Activated T-cell treated with anti-CD3 and anti-CD28 coated beads, Interleukin-2, amount 50 U/mL, for 24 hours (primary cell): ENCODE data around the gene GIMAP8.
A peak's percentile ranks its signal among the peaks of the same experiment; 100 is the strongest.

Experiments
- DNase-seq: peaks from one replicate; pipeline ENCODE4 v3.0.0-alpha.2; 2020
- H3K27ac Mint-ChIP-seq: 2 replicates; pipeline ENCODE4 v1.8.0; 2020; ENCODE audit warnings: mild to moderate bottlenecking, mixed read lengths
- H3K27me3 Mint-ChIP-seq: 2 replicates; pipeline ENCODE4 v1.8.0; 2020; ENCODE audit warnings: mixed read lengths
- H3K36me3 Mint-ChIP-seq: 2 replicates; pipeline ENCODE4 v1.8.0; 2020; ENCODE audit warnings: low read depth, mixed read lengths
- H3K4me1 Mint-ChIP-seq: 2 replicates; pipeline ENCODE4 v1.8.0; 2020; ENCODE audit warnings: low read depth, mixed read lengths
- H3K4me3 Mint-ChIP-seq: 2 replicates; pipeline ENCODE4 v1.8.0; 2020; ENCODE audit warnings: mild to moderate bottlenecking, moderate library complexity, mixed read lengths
- H3K9me3 Mint-ChIP-seq: 2 replicates; pipeline ENCODE4 v1.8.0; 2020; ENCODE audit warnings: mixed read lengths

The GIMAP8 gene

GRCh38 chr7:150458756-150459155 is 8.3 kb downstream of the GIMAP8 start:
- no peak overlapping the region for H3K4me3 Mint-ChIP-seq
- no peak for DNase-seq
- peaks cover 52% of the 10 kb centered on the region for H3K4me1 Mint-ChIP-seq
- peaks cover 45% of the 10 kb centered on the region for H3K9me3 Mint-ChIP-seq
- peaks cover 96% of the 10 kb centered on the region for H3K36me3 Mint-ChIP-seq
- no peaks in the 10 kb centered on the region for H3K27me3 Mint-ChIP-seq
- H3K27ac Mint-ChIP-seq: no peak overlapping the region

DNA sequence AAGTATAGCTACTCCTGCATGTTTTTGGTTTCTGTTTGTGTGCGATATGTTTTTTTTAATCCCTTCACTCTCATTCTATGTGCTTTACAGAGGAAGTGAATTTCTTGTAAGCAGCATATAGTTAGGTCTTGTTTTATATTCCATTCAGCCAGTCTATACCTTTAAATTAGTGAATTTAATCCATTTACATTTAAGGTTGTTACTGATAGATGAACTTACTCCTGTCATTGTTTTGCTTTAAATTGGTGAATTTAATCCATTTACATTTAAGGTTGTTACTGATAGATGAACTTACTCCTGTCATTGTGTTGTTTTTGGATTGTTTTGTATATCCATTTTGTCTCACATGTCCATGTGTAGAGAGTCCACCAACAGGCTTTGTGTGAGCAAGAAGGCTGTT is 11.1 kb downstream of the GIMAP8 start:
- no peak for DNase-seq
- Mint-ChIP-seq H3K4me1 (peaks cover 56% of the 10 kb centered on the region), H3K9me3 (peaks cover 37% of the 10 kb centered on the region), H3K27ac (no peak overlapping the region), H3K4me3 (no peak overlapping the region), H3K36me3 (peaks cover 84% of the 10 kb centered on the region), H3K27me3 (no peaks in the 10 kb centered on the region)

- peaks cover 36% of the 10 kb centered on the region for H3K9me3 Mint-ChIP-seq
- H3K4me3 Mint-ChIP-seq: no peak overlapping the region
- no peaks in the 10 kb centered on the region for H3K27me3 Mint-ChIP-seq
- peaks cover 57% of the 10 kb centered on the region for H3K4me1 Mint-ChIP-seq
- no peak for DNase-seq
- H3K27ac Mint-ChIP-seq: no peak overlapping the region
- H3K36me3 Mint-ChIP-seq: peaks cover 82% of the 10 kb centered on the region
These were observed 12.0 kb downstream of the GIMAP8 start for GRCh38 chr7:150462413-150462812.

GRCh38 chr7:150463461-150463860 is 13.0 kb downstream of the GIMAP8 start:
- DNase-seq: no peak
- H3K9me3 Mint-ChIP-seq: peaks cover 31% of the 10 kb centered on the region
- no peaks in the 10 kb centered on the region for H3K27me3 Mint-ChIP-seq
- peaks cover 82% of the 10 kb centered on the region for H3K36me3 Mint-ChIP-seq
- peak overlapping the region; percentile 50 for H3K27ac Mint-ChIP-seq
- H3K4me1 Mint-ChIP-seq: peaks cover 61% of the 10 kb centered on the region
- no peak overlapping the region for H3K4me3 Mint-ChIP-seq

GRCh38 chr7:150464962-150465361 is 14.5 kb downstream of the GIMAP8 start:
- Mint-ChIP-seq H3K9me3 (peaks cover 30% of the 10 kb centered on the region), H3K4me3 (no peak overlapping the region), H3K27ac (peak overlapping the region; percentile 65), H3K27me3 (no peaks in the 10 kb centered on the region), H3K4me1 (peaks cover 71% of the 10 kb centered on the region), H3K36me3 (peaks cover 80% of the 10 kb centered on the region)
- DNase-seq: no peak

GRCh38 chr7:150465414-150465813 is 15.0 kb downstream of the GIMAP8 start:
- Mint-ChIP-seq H3K36me3 (peaks cover 78% of the 10 kb centered on the region), H3K9me3 (peaks cover 26% of the 10 kb centered on the region), H3K4me3 (no peak overlapping the region), H3K27me3 (no peaks in the 10 kb centered on the region), H3K27ac (peak overlapping the region; percentile 65), H3K4me1 (peaks cover 72% of the 10 kb centered on the region)
- no peak for DNase-seq

DNA sequence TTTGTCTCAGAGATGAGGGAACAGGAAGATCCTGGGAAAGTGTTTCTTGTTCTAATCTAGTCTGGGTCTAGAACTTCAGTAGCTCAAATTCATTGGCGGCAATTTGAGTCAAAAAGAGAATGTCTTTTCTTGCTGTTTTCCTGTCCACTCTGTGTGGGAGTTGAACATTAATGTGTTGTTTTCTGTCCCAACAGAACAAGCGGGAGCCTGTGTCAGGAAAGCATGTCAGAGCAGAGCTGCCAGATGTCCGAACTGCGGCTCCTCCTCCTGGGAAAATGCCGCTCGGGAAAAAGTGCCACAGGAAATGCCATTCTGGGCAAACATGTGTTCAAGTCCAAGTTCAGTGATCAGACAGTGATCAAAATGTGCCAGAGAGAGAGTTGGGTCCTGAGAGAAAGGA is 16.0 kb downstream of the GIMAP8 start:
- no peaks in the 10 kb centered on the region for H3K27me3 Mint-ChIP-seq
- DNase-seq: no peak
- peaks cover 76% of the 10 kb centered on the region for H3K4me1 Mint-ChIP-seq
- H3K27ac Mint-ChIP-seq: no peak overlapping the region
- no peak overlapping the region for H3K4me3 Mint-ChIP-seq
- peaks cover 18% of the 10 kb centered on the region for H3K9me3 Mint-ChIP-seq
- H3K36me3 Mint-ChIP-seq: peaks cover 76% of the 10 kb centered on the region

- no peak for DNase-seq
- no peaks in the 10 kb centered on the region for H3K27me3 Mint-ChIP-seq
- H3K4me3 Mint-ChIP-seq: no peak overlapping the region
- H3K27ac Mint-ChIP-seq: peak overlapping the region; percentile 74
- peaks cover 83% of the 10 kb centered on the region for H3K4me1 Mint-ChIP-seq
- peaks cover 70% of the 10 kb centered on the region for H3K36me3 Mint-ChIP-seq
- H3K9me3 Mint-ChIP-seq: peaks cover 4% of the 10 kb centered on the region
These were observed 17.8 kb downstream of the GIMAP8 start for GRCh38 chr7:150468241-150468640.

DNA sequence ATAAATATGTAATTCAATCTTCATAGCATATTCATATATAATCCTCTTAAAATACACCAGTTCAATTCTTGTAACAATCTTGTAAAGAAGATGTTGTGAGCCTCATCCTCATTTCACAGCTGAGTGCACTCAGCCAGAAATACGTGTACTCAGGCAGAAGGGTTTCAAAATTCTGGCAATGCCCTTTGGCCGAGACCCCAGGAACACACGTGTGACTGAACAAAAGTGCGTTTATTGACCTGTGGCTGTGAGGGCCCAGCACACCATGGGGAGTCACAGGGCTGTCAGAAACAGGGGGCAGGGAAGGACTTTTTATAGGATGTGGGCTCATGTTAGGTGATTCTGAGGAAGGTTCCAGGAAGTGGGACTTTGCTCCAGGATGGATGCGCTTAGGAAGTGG is 21.5 kb downstream of the GIMAP8 start:
- peaks cover 9% of the 10 kb centered on the region for H3K9me3 Mint-ChIP-seq
- H3K27me3 Mint-ChIP-seq: no peaks in the 10 kb centered on the region
- DNase-seq: no peak
- H3K4me1 Mint-ChIP-seq: peaks cover 79% of the 10 kb centered on the region
- H3K36me3 Mint-ChIP-seq: peaks cover 79% of the 10 kb centered on the region
- no peak overlapping the region for H3K4me3 Mint-ChIP-seq
- peak overlapping the region; percentile 59 for H3K27ac Mint-ChIP-seq

DNA sequence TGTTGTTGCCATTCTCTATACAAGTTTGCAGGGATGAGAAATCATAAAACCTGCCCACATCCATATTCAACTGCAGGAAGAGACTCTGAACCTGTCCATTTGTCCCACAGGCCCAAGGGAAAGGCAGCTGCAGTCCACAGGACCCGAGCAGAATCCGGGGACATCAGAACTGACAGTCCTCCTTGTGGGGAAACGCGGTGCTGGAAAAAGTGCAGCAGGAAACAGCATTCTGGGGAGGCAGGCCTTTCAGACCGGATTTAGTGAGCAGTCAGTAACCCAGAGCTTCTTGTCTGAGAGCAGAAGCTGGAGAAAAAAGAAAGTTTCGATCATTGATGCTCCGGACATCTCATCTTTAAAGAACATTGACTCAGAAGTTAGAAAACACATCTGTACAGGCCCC is 23.5 kb downstream of the GIMAP8 start:
- Mint-ChIP-seq H3K27ac (peak overlapping the region; percentile 13), H3K4me1 (peaks cover 81% of the 10 kb centered on the region), H3K36me3 (peaks cover 85% of the 10 kb centered on the region), H3K27me3 (no peaks in the 10 kb centered on the region), H3K4me3 (no peak overlapping the region), H3K9me3 (peaks cover 9% of the 10 kb centered on the region)
- DNase-seq: no peak

DNA sequence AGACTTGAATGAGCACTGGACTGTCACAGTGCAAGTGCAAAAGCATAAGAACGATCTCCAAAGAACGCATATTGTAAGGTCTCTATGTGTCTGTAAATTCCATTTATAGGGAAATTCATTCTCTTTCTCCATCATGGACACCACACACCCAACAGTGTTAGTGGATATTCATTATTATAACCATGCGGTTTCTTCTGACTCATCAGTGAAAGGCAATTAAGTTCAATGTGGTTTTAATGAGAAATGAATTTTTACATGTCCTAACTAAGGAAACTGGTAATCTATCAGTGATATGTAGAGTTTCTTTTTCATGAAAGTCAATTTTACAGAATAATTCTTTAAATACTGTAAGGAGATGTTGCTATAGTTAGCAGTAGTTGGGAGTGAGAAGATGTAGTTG is 25.9 kb downstream of the GIMAP8 start:
- H3K27me3 Mint-ChIP-seq: no peaks in the 10 kb centered on the region
- peaks cover 9% of the 10 kb centered on the region for H3K9me3 Mint-ChIP-seq
- no peak for DNase-seq
- H3K27ac Mint-ChIP-seq: peak overlapping the region; percentile 98
- H3K36me3 Mint-ChIP-seq: peaks cover 66% of the 10 kb centered on the region
- H3K4me3 Mint-ChIP-seq: peak overlapping the region; percentile 44
- peaks cover 84% of the 10 kb centered on the region for H3K4me1 Mint-ChIP-seq

DNA sequence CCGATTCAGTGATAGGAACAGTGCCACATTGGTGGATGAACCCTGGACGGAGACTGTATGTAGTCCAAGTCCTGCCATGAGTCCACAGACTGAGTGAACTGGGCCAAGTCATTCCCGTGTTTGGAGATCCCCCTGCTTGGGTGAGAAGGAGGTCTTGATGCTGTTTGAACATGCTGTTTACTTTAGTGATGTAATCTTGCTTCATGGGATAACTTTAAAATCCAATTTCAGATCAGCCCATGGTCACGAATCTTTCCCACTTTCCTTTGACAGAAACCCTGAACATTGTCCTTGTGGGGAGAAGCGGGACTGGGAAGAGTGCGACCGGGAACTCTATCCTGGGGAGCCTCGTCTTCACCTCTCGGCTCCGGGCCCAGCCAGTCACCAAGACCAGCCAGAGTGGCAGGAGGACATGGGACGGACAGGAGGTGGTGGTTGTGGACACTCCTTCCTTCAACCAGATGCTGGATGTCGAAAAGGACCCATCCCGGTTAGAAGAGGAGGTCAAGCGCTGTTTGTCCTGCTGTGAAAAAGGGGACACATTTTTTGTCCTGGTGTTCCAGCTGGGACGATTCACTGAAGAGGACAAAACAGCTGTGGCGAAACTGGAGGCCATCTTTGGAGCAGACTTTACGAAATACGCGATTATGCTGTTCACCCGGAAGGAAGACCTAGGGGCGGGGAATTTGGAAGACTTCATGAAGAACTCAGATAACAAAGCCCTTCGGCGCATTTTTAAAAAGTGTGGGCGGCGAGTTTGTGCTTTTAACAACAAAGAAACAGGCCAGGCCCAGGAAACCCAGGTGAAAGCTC is 26.6 kb downstream of the GIMAP8 start:
- Mint-ChIP-seq H3K9me3 (peaks cover 9% of the 10 kb centered on the region), H3K27ac (peak overlapping the region; percentile 98), H3K4me3 (peak overlapping the region; percentile 44), H3K4me1 (peaks cover 88% of the 10 kb centered on the region), H3K27me3 (no peaks in the 10 kb centered on the region), H3K36me3 (peaks cover 63% of the 10 kb centered on the region)
- no peak for DNase-seq

GRCh38 chr7:150479023-150479716 is 28.7 kb downstream of the GIMAP8 start:
- peaks cover 9% of the 10 kb centered on the region for H3K9me3 Mint-ChIP-seq
- H3K36me3 Mint-ChIP-seq: peaks cover 48% of the 10 kb centered on the region
- no peaks in the 10 kb centered on the region for H3K27me3 Mint-ChIP-seq
- H3K4me1 Mint-ChIP-seq: peaks cover 91% of the 10 kb centered on the region
- H3K4me3 Mint-ChIP-seq: peak overlapping the region; percentile 10
- H3K27ac Mint-ChIP-seq: peak overlapping the region; percentile 98
- DNase-seq: no peak

GRCh38 chr7:150481186-150481920 is 30.9 kb downstream of the GIMAP8 start:
- peaks cover 96% of the 10 kb centered on the region for H3K4me1 Mint-ChIP-seq
- DNase-seq: peak; percentile 69
- H3K4me3 Mint-ChIP-seq: peak overlapping the region; percentile 69
- peaks cover 4% of the 10 kb centered on the region for H3K9me3 Mint-ChIP-seq
- H3K36me3 Mint-ChIP-seq: peaks cover 29% of the 10 kb centered on the region
- no peaks in the 10 kb centered on the region for H3K27me3 Mint-ChIP-seq
- peak overlapping the region; percentile 98 for H3K27ac Mint-ChIP-seq
